Kidney tubule cell (primary cell): ENCODE measurements around the gene ARNT2.

Experiments used
- DNase-seq: peaks from one replicate; pipeline ENCODE4 v3.0.0-alpha.2; 2018; ENCODE audit warnings: low spot score

ARNT2 gene

DNA sequence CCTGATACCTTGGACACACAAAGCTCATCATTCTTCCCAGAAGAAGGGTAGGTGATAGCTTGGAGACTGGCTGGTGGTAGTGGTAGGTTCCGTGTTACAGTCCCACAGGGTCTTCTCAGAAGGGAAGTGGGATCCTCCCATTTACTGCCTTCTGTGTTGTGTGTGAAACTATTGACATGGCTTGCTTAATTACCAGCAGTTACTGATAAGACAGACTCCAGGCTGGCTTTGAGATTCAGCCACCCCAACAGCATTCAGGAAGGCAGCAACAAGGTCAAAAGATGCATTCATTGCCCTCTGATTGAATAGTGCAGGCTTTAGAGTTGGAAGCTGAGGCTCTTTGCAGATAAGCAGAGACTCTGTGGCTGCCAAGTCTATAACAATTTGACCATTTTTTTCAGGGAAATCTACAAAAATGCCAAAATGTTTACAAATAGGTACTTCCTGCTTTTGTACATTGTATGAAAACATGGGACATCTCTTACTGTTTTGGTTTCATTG lies 7.7 kb downstream of the ARNT2 start:
- DNase-seq = no peak

DNA sequence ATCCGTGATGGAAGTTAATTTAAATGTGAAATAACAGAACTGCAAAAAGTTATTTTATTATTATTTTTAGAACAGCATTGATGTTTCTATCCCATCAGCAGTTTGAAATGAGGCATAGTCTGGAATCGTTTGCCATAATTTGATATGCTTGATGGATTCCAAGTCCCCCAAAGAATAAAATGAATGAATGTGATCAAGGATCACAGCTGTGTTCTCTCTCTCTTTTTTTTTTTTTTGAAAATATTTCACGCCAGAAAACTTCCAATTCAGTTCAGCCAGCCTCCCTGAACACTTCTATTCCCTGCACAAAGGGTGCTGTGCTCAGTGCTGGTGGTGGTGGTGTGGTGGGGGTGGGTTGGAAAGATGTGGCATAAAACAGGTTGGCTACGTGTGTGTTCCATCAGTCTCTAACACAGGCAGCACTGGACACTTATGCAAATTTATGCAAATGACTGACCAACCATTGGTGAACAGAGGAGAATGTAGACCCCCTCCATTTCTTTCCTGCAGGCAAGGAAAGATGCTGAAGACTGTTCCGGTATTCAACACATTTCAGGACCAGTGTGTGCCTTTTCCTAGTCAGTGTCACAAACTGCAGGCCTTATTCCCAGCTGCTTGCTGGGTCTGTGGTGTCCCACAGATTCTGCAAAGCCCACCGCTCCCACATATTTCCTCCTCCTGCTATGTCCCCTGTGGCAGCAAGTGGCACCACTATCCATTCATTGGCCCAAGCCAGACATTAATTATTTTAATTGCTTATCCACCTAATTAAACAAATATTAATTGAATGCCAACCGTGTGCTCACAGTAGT lies 10.6 kb downstream of the ARNT2 start:
- DNase-seq = no peak

DNA sequence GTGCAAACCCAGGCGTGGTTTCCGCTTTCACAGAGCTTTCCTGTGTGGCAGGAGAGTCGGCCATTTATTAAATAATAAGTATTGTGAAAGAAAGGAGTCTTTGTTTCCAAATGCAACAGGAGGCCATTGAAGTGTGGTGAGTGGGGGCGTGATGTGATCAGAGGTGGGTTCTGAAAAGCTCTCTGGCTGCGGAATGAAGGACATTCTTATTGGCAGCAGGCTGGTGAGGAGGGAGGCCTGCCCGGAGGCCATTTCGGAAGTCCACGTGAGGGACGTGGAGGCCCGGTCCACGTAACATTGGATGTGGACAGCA lies 11.1 kb downstream of the ARNT2 start:
- no peak for DNase-seq

DNA sequence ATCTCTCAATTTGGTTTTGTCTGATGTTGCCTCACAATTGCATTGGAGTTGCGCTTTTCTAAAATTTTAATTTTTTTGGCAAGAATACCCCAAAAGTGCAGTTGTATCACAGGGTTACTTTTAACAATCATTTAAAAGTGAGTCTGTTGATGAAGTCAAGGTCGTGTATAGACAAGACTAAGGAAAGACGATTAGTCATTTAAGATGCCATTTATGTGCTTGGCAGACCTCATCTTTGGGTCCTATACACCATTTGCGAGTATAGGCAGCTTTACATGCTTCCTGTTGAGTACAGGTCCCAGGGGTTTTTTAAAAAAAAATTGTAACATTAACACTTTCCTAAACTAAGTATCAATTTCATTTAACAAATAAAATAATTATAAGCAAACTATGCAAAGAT lies 12.5 kb downstream of the ARNT2 start:
- no peak for DNase-seq

DNA sequence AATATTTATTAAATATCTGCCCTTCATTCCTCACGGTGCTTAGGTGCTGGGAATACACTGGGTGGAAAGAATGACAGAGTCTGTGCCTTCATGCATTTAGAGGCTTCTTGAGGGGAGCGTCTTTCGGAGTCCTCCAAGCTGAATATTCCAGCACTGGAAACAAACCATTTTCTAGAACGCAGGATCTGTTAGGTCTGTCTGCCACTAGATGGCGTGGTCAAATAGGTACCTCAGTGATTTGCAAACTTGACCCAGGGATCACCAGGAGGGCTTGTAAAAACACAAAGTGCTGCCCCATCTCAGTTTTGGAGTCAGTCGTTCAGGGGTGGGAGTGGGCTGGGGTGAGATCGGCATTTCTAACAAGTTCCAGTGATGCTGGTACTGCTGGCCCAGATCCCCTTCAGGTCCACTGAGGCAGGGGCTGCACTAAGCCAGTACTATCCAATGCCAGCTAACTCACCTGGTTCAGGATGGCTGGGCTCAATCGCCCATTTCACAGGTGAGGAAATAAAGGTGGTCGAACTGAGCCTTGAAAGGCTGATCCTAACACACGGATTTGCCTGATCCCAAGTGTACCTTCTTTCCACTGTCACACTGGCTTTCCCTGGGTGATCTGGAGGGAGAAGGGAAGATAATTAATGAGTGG lies 14.8 kb downstream of the ARNT2 start:
- peak; percentile 65 for DNase-seq

DNA sequence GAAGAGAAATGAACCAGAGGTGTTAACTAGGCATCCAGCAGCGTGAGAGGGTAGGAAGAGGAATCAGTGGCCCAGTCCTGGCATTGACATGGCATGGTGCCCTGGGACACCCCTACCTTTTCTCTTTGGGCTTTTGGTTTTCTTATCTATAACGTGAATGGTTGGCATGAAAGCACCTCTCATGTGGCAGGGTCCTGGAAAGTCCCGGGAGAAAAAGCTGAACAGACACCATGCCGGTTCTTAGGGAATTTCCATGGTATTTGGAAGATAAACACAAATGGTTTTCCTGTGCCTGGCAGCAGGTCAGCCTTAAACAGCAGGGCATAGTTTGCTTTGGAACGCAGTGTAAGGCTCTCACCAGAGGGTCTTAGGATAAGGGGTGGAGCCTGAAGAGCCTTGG lies 15.4 kb downstream of the ARNT2 start:
- DNase-seq = peak; percentile 57

DNA sequence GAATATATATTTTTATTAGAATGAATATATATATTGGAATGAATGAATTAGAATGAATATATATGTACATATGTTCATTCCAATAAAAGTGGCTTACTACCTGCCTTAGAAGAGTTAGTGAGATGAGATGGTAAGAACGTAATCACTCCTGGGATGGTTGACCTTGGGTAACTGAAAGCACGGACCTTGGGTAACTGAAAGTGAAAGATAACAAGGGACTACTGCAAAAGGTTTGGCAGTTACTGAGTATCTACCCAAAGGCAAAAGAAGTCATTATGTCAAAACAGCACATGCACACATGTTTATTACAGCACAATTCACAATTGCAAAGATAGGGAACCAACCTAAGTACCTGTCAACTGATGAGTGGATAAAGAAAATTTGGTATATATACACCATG lies 16.5 kb downstream of the ARNT2 start:
- no peak for DNase-seq

DNA sequence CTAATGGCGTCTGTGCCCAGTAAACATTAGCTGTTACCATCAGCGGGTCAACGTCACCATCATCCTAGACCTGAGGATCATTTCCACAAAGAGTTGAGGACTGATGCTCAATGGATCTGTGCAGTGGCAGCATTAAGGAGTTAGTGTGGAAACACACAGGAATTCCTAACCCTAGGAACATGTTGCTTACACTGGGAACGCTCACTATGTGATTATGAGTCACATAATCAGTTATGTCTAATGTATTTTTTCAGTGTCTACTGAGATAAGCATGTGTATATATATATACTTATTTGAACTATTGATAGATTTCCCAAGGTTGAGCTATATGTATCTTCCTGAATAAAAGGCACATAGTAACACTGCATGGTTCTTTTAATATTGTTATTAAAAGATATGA lies 19.0 kb downstream of the ARNT2 start:
- no peak for DNase-seq

DNA sequence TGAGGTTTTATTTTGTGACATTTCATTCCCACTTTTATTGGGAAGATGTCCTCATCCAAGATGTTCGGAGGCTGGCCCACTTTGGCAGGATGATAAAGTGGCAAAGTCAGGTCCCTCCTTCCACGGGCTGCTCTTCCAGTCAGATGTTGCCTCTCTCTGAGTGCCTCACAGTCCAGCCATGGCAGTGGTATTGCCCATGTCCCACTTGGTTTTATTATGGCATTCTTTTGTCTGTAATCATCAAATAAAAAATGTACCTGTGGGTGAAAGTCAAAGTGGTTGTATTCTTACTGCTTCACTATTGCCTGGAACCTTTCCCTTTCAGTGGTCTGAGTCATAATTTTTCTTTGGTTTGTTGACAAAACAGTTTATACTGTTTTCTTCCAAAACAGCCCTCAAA lies 20.2 kb downstream of the ARNT2 start:
- DNase-seq = peak; percentile 69

DNA sequence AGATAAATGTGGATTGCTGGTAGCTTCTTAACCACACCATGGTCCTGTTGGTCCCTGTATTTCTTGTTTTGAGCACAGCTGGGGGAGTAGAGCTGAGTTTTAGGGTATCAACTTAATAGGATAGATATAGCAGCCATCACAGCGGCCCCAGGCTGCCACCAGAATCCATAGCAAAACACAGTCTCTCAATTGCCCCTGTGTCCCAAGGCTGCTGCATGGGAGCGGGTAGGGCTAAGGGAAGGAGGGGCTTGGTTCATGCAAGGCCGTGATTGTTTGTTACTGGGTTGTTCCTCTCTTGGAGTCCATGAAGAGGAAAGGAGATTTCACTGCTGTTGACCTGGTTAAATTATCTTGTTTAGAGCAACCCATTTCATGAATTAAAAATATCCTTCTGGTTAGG lies 22.1 kb downstream of the ARNT2 start:
- DNase-seq = no peak

DNA sequence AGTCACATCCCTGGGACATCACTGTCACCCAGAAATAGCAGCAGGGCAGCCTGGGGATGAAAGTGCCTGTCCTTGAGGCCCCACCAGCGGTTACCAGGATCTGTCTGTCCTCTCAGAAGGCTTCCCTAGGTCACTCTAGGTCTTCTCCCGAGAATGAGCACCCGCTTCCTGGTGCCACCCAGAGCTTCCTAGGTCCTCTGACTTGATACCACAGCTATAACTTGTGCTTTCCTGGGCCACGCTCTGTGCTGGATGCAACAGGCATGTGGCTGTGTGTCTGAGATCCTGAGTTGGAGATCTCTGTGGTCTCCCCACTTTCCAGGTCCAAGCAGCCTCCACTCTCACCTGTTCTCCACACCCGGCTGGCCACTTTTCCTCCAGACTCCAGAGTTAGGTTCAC lies 25.8 kb downstream of the ARNT2 start:
- no peak for DNase-seq

DNA sequence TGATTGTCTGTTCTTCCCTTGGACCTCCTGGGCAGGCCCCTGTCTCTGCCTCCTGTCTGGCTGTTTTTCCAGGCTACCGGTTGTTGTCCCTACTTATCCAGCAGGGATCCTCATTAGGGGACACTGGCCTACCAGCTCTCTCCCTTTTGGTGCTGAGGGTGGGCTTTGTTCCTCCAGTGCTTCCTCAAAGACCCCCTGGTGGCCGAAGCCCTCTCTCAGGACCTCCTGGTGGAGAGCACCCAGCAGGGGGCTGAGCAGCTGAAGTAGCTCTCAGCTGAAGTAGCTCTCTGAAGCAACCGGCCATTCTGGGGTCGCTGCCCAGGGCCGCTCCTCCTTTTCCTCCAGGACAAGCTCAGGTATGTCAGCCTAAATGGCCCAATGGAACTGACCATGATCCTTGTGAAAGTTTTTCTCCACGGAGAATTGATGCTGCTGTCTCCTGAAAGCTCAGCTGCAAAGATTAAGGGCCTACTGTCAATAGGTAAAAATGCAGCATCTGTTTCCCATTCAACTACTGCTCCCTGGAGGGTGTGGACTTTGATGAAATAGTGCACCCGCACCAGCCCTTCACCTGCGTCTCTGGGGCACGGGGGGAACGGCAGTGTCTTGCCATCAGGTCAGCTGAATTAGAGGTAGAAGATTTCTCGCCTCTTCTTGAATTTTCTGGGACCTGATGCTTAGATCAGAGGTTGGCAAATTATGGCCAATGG lies 27.6 kb downstream of the ARNT2 start:
- DNase-seq = no peak

DNA sequence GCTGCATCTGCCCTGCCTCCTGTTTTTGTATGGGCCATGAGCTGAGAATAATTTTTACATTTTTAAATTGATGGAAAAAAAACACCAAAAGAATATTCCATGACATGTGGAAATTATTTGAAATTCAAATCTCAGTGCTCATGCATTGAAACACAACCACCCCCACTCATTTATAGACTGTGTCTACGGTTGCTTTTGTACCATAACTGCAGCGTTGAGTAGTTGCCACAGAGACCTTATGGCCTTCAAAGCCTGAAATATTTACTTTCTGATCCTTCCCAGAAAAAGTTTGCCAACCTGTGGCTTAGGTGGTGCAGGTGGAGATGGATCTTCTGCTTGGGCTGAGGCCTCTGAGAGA lies 28.1 kb downstream of the ARNT2 start:
- DNase-seq = no peak

DNA sequence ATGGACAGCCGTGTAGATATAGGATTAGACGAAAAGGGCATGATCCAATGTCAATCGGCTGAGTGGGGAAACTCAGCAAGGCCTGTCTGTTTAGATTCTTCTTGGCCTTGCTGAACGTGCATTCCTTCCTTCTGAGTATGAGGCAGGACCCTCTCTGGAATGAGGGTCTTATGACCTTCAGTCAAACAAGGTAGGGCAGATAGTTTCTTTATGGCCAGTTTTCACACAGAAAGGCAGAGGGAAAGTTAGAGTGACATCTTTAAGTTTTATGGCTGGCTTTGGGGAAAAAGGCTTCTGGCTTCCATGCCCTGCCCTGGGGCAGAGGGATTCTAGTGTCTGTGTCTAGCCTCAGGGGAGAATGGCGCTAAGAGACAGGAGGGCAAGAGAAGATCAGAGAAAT lies 29.7 kb downstream of the ARNT2 start:
- no peak for DNase-seq

DNA sequence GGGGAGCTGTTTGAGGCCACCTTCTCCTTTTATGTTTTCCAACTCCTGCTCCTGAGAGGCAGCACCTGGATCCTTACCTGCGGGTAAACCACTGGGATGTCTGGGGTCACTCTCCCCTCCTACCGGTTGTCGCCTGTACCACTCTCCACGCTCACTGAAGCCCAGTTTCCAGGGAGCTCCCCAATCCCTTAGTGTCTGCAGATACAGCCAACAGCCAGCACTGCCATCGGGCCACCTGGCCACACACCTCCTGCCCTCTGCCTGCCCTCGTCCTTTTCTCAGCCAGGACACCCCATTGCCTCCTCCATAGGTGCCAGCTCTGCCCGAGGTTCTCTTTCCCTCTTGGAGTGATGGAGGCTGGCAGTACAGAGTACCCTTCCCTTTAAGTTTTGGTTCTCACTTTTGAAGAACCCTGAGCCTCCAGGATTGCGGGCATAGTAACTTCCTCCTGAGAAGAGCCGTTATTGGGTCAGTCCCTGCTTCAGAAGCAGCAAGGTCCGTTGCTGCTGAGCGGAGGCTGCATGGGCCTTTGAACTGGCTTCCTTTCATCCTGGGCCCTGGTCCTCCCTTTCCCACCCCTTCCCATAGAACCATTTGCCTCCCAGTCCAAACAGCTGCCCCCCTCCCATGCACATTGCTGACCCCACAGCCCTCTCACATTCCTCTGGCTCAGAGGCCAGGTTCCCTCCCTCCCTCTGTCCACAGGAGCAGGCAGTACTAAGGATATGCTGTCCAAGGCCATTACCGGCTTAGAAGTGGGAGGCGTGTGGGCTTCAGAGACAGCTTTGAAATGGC lies 30.9 kb downstream of the ARNT2 start:
- DNase-seq = no peak

DNA sequence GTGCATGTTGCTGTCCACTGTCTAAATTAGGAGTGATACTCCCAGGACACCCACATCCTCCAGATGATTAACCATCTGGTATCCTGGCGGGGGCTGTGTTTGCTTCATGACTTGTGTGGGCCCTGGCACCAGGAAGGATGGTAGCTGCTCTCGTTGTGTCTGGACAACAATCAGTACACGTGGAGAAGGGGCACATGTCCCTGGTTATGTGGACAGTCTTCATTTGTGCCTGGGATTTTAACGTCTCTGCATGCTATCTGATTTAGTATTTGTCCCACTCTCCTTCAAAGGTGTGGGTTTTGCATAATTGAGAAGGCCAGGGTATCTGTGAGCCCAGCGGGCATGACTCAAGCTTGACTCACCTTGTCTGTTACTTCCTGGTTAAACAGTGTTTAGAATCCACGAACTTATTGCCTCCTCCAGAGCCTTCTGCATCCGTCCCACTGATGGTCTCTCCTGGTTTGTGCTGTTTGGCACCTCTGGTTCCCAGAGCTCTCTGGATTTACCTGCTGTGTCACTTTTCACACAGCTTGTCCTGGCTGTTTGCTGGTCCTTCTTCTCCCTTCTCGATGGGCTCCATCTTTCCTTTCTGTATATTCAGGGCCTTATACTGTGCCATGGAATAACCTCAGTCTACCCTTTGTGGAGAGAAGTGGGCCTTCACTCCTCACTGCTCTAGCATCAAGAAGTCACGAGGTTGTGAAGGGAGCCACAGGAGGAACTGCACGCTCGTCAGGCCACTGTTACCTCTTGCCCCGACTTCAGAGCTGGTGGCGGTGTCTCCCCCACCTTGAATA lies 32.5 kb downstream of the ARNT2 start:
- peak; percentile 94 for DNase-seq

DNA sequence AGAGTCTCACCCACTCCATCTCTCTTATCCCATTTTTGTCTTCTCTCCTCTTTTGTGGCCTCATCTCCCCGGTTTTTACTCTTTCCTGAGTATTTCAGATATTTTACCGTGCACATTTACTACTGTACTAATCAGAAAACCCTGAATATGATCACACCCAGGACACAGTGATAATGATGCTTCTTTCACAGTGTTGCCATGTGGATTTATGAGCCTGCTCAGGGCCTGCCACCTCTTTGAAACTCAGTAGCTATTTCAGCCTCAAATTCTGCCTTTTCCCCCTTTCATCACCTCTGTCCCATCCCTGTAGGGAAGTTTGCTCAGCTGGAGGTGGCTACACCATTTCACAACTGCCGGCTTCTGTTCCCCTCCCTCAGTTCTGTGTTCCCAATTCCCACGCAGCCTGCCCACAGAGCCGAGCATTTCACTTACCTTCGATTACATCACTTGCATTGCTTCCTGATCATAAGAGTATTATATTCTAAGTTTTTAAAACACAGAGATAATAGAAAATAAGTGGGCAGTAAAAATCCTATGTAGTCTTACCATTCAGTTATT lies 33.2 kb downstream of the ARNT2 start:
- peak; percentile 11 for DNase-seq

DNA sequence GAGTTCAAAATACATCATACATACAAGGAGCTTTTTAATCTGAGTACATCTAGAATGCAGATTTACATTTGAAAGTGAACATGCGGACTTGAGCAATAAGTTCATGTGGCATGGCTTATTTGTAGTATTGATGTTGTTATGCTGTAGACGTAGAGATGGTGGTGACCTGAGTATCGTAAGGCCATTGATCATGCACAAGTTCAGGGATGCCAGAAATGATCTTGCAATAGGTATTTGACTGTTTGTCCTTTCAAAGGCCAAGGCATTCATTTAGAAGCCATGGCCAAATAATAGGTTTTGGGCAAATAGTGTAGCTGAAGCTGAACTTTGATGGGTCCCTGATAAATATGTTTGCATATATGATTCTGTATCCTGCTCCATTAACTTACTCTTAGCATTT lies 35.0 kb downstream of the ARNT2 start:
- DNase-seq = no peak

DNA sequence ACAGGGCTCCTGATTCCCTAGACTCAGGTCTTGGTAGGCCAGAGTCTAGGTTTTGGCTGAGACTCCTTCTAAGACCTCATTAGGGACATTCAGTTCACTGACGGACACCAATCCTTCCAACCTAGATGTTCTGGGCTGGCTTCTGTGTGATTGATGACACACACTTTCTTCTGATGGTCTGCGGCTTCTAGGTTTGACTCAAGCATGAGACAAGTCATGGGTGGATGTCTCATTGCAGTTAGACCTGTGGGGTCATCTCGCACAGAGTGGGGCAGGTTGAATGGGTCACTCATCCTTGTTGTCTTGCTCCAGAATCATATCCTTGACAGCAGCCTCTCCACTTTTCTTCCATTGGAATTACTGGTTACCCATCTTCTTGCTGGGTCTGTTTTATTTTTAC lies 35.8 kb downstream of the ARNT2 start:
- DNase-seq = peak; percentile 31

DNA sequence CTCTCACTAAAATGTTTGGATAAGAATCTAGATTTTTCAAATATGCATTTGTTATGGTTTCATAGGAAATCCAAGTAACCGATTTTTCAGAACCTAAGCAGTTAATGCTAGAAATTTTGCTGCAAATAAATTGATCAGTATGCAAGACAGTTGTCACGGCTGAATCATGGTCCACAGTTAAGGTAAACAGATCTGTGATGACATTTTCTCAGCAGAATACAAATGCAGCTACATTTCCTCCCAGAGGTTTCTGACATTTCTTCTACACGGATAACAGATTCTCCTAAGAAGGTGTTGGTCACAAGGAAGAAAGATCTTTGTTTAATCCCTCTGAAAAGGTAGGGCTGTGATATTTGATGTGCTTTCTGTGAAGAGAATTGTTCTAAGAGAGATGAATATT lies 36.9 kb downstream of the ARNT2 start:
- no peak for DNase-seq

DNA sequence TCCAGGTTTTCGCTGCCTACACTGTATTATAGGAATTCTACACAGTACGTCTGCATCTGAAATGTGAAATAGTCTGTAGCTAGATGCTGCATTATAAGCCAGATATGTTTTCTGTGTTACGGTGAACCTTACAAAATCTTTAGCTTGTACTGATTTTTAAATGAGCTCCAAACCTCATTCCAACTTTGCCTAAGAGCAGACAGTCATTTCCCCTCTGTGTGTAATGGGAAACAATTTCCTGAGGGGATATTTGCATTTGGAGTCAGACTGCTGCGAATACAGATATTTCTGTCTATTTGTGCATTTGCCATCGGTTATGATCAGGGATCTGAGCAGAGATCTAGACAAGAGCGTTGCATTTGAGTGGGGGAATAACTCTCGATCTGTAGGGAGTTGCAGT lies 37.5 kb downstream of the ARNT2 start:
- no peak for DNase-seq
